SK-N-MC (cell line): Measurements from ENCODE around the gene C2CD2.

ENCODE experiments used
- EZH2 ChIP-seq: fragments of 200-600 bp; sonication (generic); IDR thresholded peaks from one replicate; pipeline ENCODE4 v1.6.1; 2017; ENCODE audit warnings: antibody characterized with exemption
- POLR2AphosphoS5 ChIP-seq: IDR thresholded peaks from 2 replicates; pipeline ENCODE4 v1.6.1; 2012; ENCODE audit warnings: mild to moderate bottlenecking, low read depth, low read length, borderline replicate concordance

GRCh38 chr21:41837756-41838297 is 116.0 kb downstream of the C2CD2 start:
- TF ChIP-seq EZH2 (no peak), POLR2AphosphoS5 (no peak)
